Thoracic aorta (tissue), 2 donors: ENCODE measurements around the gene TLE4. TPM values are rescaled to one million over a fixed set of nuclear protein-coding genes. Genes with fewer than 3 reads are reported as not detected.

Experiments
- ATAC-seq: fragments of 150-250 bp; one replicate; pipeline ENCODE4 v1.8.0; 2017; ENCODE audit warnings: low read depth; ENCODE audit not compliant: insufficient number of reproducible peaks, low FRiP score
- DNase-seq: peaks from one replicate; pipeline ENCODE4 v3.0.0-alpha.2; 2020; ENCODE audit warnings: low spot score
- H3K27ac ChIP-seq, 2 donors: fragments of 200-600 bp; sonication (generic); 1 replicate in 1 of 2; 2 replicates in 1 of 2; pipeline ENCODE4 v1.5.1; 2016; ENCODE audit warnings: mild to moderate bottlenecking in 2 of 2, moderate library complexity in 2 of 2
- H3K27me3 ChIP-seq: fragments of 200-600 bp; sonication (generic); replicated peaks from 2 replicates; pipeline ENCODE4 v1.6.0; 2016; ENCODE audit warnings: mild to moderate bottlenecking; ENCODE audit not compliant: insufficient read depth
- H3K36me3 ChIP-seq: fragments of 200-600 bp; sonication (generic); one replicate; pipeline ENCODE4 v1.5.1; 2016
- H3K4me1 ChIP-seq, 2 donors: fragments of 200-600 bp; sonication (generic); 1 replicate in 1 of 2; 2 replicates in 1 of 2; pipeline versions ENCODE4 v1.5.1 to v1.6.0; 2016; ENCODE audit warnings: low read depth in 2 of 2, mild to moderate bottlenecking in 1 of 2; ENCODE audit not compliant: control insufficient read depth in 1 of 2
- H3K4me3 ChIP-seq: fragments of 200-600 bp; sonication (generic); 2 replicates; pipeline ENCODE4 v1.5.1; 2016; ENCODE audit warnings: mild to moderate bottlenecking
- H3K9me3 ChIP-seq: fragments of 200-600 bp; sonication (generic); 2 replicates; pipeline ENCODE4 v1.5.1; 2016
- total RNA-seq, 2 donors: library from RNA; depleted of rRNA; stranded (reverse); fragments of >200 nt; gene quantifications; one replicate each; pipeline versions ENCODE4 v1.1.0 to v1.2.3, GENCODE V29; 2016
- TF ChIP-seq, protein P1 (sequence below): fragments of 200-600 bp; sonication (generic); IDR thresholded peaks from one replicate; pipeline ENCODE4 v1.5.1; 2019; ENCODE audit warnings: antibody characterized with exemption

Gene TLE4
- total RNA-seq, 2 donors from 2014 or later = 19.7 to 44.1 TPM

DNA sequence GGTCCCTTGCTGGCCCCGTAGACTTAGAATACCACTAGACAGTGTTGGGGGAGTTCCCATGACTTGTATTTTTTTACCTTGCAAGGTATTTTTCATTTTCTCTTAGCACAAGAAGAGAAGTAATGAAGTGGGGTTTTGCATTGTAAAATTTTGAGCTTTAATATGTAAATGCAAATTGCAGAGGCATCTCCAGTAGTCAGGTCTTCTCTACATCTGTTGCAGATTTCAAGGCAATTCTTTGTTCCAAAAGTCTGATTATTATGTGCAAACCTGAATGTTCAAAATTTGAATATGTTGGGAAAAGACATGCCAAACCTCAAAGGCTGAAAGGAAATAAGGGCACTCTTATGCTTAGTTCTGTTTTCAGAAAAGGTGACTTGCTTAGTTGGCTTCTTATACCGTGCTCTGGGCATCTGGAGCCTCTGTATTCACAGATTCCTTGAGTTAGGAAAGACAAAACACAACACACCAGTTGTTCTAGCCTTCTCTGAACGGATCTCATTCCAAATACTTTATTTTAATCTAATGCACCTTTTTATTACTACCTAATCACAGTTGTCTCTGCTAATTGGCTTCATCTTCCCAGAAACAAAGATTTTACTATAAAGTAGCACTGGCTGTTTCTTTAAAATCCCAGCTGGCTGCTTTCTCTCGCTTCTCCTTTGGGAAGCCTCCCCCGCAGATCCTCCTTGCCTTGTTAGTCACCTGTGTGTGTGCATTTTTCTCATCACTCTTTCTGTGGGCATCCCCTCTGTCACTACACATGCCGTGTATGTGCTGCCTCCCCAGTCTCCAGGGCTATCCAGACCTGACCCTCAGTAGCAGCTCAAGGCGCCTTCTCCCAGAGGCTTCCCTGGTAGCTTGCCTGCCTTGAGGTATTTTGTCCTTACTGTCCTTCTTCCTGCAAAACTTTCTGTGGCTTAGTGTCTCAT is 138.2 kb downstream of the TLE4 start:
- Histone ChIP-seq H3K4me1 (no peaks in the 10 kb centered on the region), H3K4me3 (no peak overlapping the region), H3K9me3 (no peaks in the 10 kb centered on the region), H3K36me3 (peaks cover 7% of the 10 kb centered on the region), H3K27me3 (no peaks in the 10 kb centered on the region), H3K27ac (no peak overlapping the region)
- DNase-seq (no peak), ATAC-seq (no peak)
- TF ChIP-seq, protein P1, sequence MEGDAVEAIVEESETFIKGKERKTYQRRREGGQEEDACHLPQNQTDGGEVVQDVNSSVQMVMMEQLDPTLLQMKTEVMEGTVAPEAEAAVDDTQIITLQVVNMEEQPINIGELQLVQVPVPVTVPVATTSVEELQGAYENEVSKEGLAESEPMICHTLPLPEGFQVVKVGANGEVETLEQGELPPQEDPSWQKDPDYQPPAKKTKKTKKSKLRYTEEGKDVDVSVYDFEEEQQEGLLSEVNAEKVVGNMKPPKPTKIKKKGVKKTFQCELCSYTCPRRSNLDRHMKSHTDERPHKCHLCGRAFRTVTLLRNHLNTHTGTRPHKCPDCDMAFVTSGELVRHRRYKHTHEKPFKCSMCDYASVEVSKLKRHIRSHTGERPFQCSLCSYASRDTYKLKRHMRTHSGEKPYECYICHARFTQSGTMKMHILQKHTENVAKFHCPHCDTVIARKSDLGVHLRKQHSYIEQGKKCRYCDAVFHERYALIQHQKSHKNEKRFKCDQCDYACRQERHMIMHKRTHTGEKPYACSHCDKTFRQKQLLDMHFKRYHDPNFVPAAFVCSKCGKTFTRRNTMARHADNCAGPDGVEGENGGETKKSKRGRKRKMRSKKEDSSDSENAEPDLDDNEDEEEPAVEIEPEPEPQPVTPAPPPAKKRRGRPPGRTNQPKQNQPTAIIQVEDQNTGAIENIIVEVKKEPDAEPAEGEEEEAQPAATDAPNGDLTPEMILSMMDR = no peak

DNA sequence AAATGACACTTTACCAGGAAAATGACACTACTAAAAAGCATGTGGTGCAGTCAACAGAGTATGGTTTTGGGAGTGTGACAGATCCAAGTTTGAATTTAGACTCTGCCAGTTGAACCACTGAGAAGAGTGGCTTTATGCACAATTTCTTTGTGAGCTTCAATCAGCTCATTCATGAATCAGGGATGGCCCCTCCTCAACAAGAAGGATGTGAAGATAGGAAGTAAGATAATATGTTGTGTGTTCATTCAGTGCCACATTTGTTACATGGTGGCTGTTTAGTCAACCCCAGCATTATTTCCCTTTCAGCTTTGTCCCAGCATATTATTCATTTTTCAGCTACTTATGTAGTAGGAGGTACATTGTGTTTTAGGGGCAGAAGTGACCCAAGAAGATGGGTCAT is 140.1 kb downstream of the TLE4 start:
- Histone ChIP-seq H3K27me3 (no peaks in the 10 kb centered on the region), H3K27ac (no peak overlapping the region), H3K4me1 (no peaks in the 10 kb centered on the region), H3K9me3 (no peaks in the 10 kb centered on the region), H3K36me3 (peaks cover 7% of the 10 kb centered on the region), H3K4me3 (no peak overlapping the region)
- ATAC-seq = no peak
- TF ChIP-seq, protein P1 = no peak
- DNase-seq = no peak

DNA sequence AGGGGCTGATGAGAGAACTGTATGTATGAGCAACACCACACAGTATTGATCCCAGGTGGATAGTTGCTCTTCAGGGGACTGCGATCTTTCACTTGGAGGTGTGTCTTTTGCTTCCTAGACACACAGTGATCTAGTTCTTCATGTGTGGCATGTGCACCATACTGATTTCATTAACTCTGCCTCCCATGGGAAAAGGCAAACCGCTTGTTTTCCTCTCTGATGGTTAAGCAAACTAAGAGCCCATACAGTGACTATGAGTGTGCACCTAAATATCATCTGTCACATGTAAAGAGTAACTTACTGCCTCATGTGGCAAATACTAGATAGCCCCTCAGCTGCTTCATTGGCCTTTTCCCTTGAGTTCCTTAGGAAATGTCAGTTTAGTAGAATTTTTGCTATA is 147.3 kb downstream of the TLE4 start:
- no peak overlapping the region for H3K27ac ChIP-seq
- no peaks in the 10 kb centered on the region for H3K9me3 ChIP-seq
- DNase-seq (no peak), ATAC-seq (no peak)
- H3K4me1 ChIP-seq = no peaks in the 10 kb centered on the region
- no peaks in the 10 kb centered on the region for H3K27me3 ChIP-seq
- no peak overlapping the region for H3K4me3 ChIP-seq
- TF ChIP-seq, protein P1 = no peak
- H3K36me3 ChIP-seq = peaks cover 28% of the 10 kb centered on the region

DNA sequence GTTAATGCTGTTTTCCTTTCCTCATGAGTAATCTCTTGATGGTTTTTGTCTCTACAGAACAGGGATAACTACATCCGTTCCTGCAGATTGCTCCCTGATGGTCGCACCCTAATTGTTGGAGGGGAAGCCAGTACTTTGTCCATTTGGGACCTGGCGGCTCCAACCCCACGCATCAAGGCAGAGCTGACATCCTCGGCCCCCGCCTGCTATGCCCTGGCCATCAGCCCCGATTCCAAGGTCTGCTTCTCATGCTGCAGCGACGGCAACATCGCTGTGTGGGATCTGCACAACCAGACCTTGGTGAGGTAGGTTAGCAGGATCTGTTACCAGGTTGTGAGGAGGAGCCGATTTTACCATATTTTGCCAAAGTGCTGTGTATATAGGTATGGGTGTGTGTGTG is 148.2 kb downstream of the TLE4 start:
- TF ChIP-seq, protein P1 = no peak
- no peak for DNase-seq
- Histone ChIP-seq H3K4me3 (no peak overlapping the region), H3K4me1 (no peaks in the 10 kb centered on the region), H3K36me3 (peaks cover 28% of the 10 kb centered on the region), H3K27me3 (no peaks in the 10 kb centered on the region), H3K27ac (no peak overlapping the region), H3K9me3 (no peaks in the 10 kb centered on the region)
- no peak for ATAC-seq

DNA sequence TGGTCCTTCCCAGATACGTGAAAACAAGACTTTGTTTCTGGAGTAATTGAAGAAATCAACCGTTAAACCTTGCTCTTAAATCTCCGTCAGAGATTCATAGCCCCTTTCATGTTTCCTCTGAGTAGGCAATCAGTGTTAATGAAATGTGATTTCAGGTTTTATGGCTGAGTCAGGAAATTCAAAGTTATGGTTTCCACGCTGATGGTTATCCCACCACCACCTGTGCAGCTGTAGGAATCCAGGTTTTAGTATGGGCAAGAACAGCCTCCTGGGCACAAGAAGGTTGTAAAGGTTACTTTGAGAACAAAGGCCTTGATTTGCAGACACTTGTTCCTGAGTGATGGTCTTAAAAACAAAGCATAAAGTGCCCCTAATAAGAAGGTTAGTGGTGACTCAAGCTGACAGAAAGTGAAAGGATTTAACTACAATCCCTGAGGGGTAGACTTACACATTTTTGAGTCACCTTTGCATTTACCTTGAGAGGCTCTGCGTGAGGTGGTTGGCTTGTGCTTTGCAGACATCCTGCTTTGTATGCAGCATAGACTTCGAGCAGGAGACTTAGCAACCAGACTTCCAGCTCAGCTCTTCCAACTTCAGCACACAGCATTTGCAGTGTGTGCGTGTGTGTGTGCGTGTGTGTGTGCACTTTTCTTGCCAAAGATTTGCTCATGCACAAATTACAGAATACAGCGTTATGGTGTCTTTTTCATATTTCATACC is 159.6 kb downstream of the TLE4 start:
- DNase-seq (no peak), ATAC-seq (no peak)
- H3K9me3 ChIP-seq = no peaks in the 10 kb centered on the region
- no peaks in the 10 kb centered on the region for H3K27me3 ChIP-seq
- H3K27ac ChIP-seq = no peak overlapping the region
- no peaks in the 10 kb centered on the region for H3K36me3 ChIP-seq
- TF ChIP-seq, protein P1 = no peak
- peaks cover 0 to 8% of the 10 kb centered on the region in 2 donors for H3K4me1 ChIP-seq
- no peak overlapping the region for H3K4me3 ChIP-seq
